GM23338 (cell line): ENCODE results near the gene DIPK1A. TPM values are rescaled to one million over a fixed set of nuclear protein-coding genes. Genes with fewer than 3 reads are reported as not detected.

Source experiments
- ATAC-seq: fragments of 200-7000 bp; cut with Tn5 transposase; 3 replicates; pipeline ENCODE4 v1.9.1; 2020
- DNase-seq: peaks from one replicate; pipeline ENCODE4 v3.0.0-alpha.2; 2015; ENCODE audit warnings: low spot score
- H2AFZ ChIP-seq: fragments of 200-600 bp; sonication (generic); 2 replicates; pipeline ENCODE4 v1.8.0; 2016; ENCODE audit warnings: antibody characterized with exemption, mild to moderate bottlenecking, moderate library complexity
- H3F3A ChIP-seq: fragments of 200-600 bp; sonication (generic); replicated peaks from 2 replicates; pipeline ENCODE4 v1.8.0; 2017; ENCODE audit warnings: antibody characterized with exemption, mixed run types, low read depth
- H3K27ac ChIP-seq: fragments of 200-600 bp; sonication (generic); 2 replicates; pipeline ENCODE4 v1.6.1; 2016; ENCODE audit warnings: low read depth
- H3K27me3 ChIP-seq: fragments of 200-600 bp; sonication (generic); 2 replicates; pipeline ENCODE4 v1.8.0; 2016; ENCODE audit warnings: mild to moderate bottlenecking, mixed run types, moderate library complexity; ENCODE audit not compliant: insufficient read depth
- H3K36me3 ChIP-seq: fragments of 200-600 bp; sonication (generic); 2 replicates; pipeline ENCODE4 v1.8.0; 2016; ENCODE audit warnings: mild to moderate bottlenecking; ENCODE audit not compliant: insufficient read depth
- H3K4me1 ChIP-seq: fragments of 200-600 bp; sonication (generic); 2 replicates; pipeline ENCODE4 v1.8.0; 2016; ENCODE audit warnings: mild to moderate bottlenecking, moderate library complexity; ENCODE audit not compliant: insufficient read depth
- H3K4me2 ChIP-seq: fragments of 200-600 bp; sonication (generic); 2 replicates; pipeline ENCODE4 v1.7.1; 2017; ENCODE audit warnings: mixed run types
- H3K4me3 ChIP-seq: fragments of 200-600 bp; sonication (generic); 2 replicates; pipeline ENCODE4 v1.6.1; 2016; ENCODE audit warnings: mixed run types
- H3K79me2 ChIP-seq: fragments of 200-600 bp; sonication (generic); replicated peaks from 2 replicates; pipeline ENCODE4 v1.8.0; 2017; ENCODE audit warnings: mild to moderate bottlenecking; ENCODE audit not compliant: insufficient read depth
- H3K9me2 ChIP-seq: fragments of 200-600 bp; sonication (generic); 2 replicates; pipeline ENCODE4 v1.8.0; 2017; ENCODE audit not compliant: insufficient read depth
- H4K20me1 ChIP-seq: fragments of 200-600 bp; sonication (generic); replicated peaks from 2 replicates; pipeline ENCODE4 v1.8.0; 2017; ENCODE audit warnings: mild to moderate bottlenecking; ENCODE audit not compliant: insufficient read depth
- H3K27ac Mint-ChIP-seq: 2 replicates; pipeline ENCODE4 v1.8.0; 2020; ENCODE audit warnings: inconsistent platforms, mild to moderate bottlenecking, moderate library complexity, mixed read lengths
- H3K27me3 Mint-ChIP-seq: 3 replicates; pipeline ENCODE4 v1.8.0; 2022; ENCODE audit warnings: low read depth, mild to moderate bottlenecking, moderate library complexity, mixed read lengths, inconsistent platforms; ENCODE audit not compliant: insufficient read depth, poor library complexity
- H3K36me3 Mint-ChIP-seq: 3 replicates; pipeline ENCODE4 v1.8.0; 2021; ENCODE audit warnings: low read depth, mild to moderate bottlenecking, inconsistent platforms, moderate library complexity, mixed read lengths
- H3K4me1 Mint-ChIP-seq: 3 replicates; pipeline ENCODE4 v1.8.0; 2020; ENCODE audit warnings: mild to moderate bottlenecking, inconsistent platforms, mixed read lengths
- H3K4me3 Mint-ChIP-seq: 3 replicates; pipeline ENCODE4 v1.8.0; 2021; ENCODE audit warnings: moderate library complexity, mild to moderate bottlenecking, inconsistent platforms, mixed read lengths
- H3K9me3 Mint-ChIP-seq: 3 replicates; pipeline ENCODE4 v1.8.0; 2020; ENCODE audit warnings: moderate library complexity, mild to moderate bottlenecking, inconsistent platforms, mixed read lengths
- CREB1 ChIP-seq: fragments of 250-450 bp; sonication (Bioruptor Pico); IDR thresholded peaks from 2 replicates; pipeline ENCODE4 v1.5.0; 2020; ENCODE audit warnings: low read depth, mild to moderate bottlenecking, moderate library complexity
- ETS1 ChIP-seq: IDR thresholded peaks from 2 replicates; pipeline ENCODE4 v1.6.1; 2016; ENCODE audit warnings: antibody characterized with exemption
- EZH2 ChIP-seq: fragments of 200-600 bp; sonication (generic); IDR thresholded peaks from one replicate; pipeline ENCODE4 v1.8.0; 2017; ENCODE audit warnings: antibody characterized with exemption, mild to moderate bottlenecking, low read depth; ENCODE audit not compliant: unreplicated experiment
- EZH2phosphoT487 ChIP-seq: fragments of 200-600 bp; sonication (generic); IDR thresholded peaks from one replicate; pipeline ENCODE4 v1.8.1; 2018; ENCODE audit warnings: antibody characterized with exemption; ENCODE audit not compliant: unreplicated experiment
- JUNB ChIP-seq: IDR thresholded peaks from one replicate; pipeline ENCODE4 v1.6.1; 2016; ENCODE audit warnings: antibody characterized with exemption; ENCODE audit not compliant: unreplicated experiment
- NANOG ChIP-seq: IDR thresholded peaks from 2 replicates; pipeline ENCODE4 v1.6.1; 2016; ENCODE audit warnings: antibody characterized with exemption, borderline replicate concordance
- POLR2AphosphoS5 ChIP-seq: IDR thresholded peaks from 2 replicates; pipeline ENCODE4 v1.6.1; 2016; ENCODE audit warnings: antibody characterized with exemption, low read depth
- STAT1 ChIP-seq: IDR thresholded peaks from one replicate; pipeline ENCODE4 v1.6.1; 2016; ENCODE audit warnings: antibody characterized with exemption; ENCODE audit not compliant: unreplicated experiment
- ZNF331 ChIP-seq: fragments of 250-450 bp; sonication (Bioruptor Pico); IDR thresholded peaks from 2 replicates; pipeline ENCODE4 v1.5.0; 2020; ENCODE audit warnings: low read depth, mild to moderate bottlenecking, moderate library complexity
- ZNF462 ChIP-seq: fragments of 250-450 bp; sonication (Bioruptor Pico); IDR thresholded peaks from 2 replicates; pipeline ENCODE4 v1.5.0; 2020; ENCODE audit warnings: mild to moderate bottlenecking, moderate library complexity
- polyA plus RNA-seq: library from polyadenylated mRNA; unstranded; fragments of >200 nt; fragmentation: Nextera tagmentation; extraction: Ambion mirVana; gene quantifications from 2 replicates; pipeline ENCODE4 v1.2.1, GENCODE V29; 2016
- total RNA-seq: library from RNA; depleted of rRNA; stranded (reverse); fragments of >200 nt; shearing (Covaris generic); gene quantifications from 2 replicates; pipeline ENCODE4 v1.2.3, GENCODE V29; 2014
- TF ChIP-seq, protein P1 (sequence below), 2 experiments: fragments of 200-600 bp in 1 of 2; sonication (generic) in 1 of 2; conservative IDR thresholded peaks; 2 replicates each; pipeline versions ENCODE4 v1.5.1 to v1.6.1; 2016 to 2017; ENCODE audit warnings: antibody characterized with exemption in 2 of 2, low read depth in 2 of 2, mild to moderate bottlenecking in 2 of 2, moderate library complexity in 1 of 2

DIPK1A gene
- total and polyA plus RNA-seq, 2 experiments from 2014 or later = 4.8 to 6.1 TPM

DNA sequence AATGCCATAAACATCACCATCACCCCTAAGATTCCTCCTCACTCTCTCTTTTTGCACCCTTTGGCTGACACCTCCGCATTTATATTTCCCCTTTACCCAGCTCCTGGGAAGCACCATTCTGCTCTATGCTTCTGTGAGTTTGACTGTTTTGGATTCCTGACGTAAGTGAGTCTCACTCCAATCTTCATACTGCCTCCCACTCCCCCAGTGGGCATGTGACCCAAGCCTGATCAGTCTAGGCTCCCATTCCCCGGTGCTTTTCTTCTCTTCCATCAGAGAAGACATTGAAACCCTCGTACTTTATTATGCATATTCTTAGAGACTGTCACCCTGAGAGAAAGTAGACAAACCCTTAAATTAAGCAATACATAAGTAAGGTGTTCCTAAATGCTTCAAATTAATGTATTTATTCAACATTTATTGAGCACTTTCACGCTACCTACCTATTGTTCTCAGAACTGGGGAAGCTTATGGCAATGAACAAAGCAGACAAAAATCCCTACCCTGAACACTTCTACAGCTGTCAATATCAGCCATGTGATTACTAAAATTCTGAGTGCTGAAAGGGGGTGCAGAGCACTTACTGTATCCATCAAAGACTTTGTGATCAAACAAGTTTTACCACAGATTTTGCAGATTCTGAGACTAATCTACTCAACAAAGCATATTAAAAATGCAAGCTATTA, 43.4 kb upstream of the DIPK1A start (continued):
- TF ChIP-seq EZH2phosphoT487 (no peak), ZNF331 (CRISPR knock-in tag) (no peak), EZH2 (no peak), NANOG (no peak)
- TF ChIP-seq, protein P1, sequence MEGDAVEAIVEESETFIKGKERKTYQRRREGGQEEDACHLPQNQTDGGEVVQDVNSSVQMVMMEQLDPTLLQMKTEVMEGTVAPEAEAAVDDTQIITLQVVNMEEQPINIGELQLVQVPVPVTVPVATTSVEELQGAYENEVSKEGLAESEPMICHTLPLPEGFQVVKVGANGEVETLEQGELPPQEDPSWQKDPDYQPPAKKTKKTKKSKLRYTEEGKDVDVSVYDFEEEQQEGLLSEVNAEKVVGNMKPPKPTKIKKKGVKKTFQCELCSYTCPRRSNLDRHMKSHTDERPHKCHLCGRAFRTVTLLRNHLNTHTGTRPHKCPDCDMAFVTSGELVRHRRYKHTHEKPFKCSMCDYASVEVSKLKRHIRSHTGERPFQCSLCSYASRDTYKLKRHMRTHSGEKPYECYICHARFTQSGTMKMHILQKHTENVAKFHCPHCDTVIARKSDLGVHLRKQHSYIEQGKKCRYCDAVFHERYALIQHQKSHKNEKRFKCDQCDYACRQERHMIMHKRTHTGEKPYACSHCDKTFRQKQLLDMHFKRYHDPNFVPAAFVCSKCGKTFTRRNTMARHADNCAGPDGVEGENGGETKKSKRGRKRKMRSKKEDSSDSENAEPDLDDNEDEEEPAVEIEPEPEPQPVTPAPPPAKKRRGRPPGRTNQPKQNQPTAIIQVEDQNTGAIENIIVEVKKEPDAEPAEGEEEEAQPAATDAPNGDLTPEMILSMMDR (conservative IDR thresholded peaks at IDR 0.05; ENCODE audit: low read depth in 2 of 2) = no peak

- no peaks in the 10 kb centered on the region for H3F3A ChIP-seq
- H3K36me3 ChIP-seq = no peaks in the 10 kb centered on the region
- H3K27me3 ChIP-seq = no peaks in the 10 kb centered on the region
- H3K4me2 ChIP-seq = no peak overlapping the region
- no peaks in the 10 kb centered on the region for H3K9me3 Mint-ChIP-seq
- H3K4me3 ChIP-seq = no peak overlapping the region
- TF ChIP-seq JUNB (no peak), ZNF331 (CRISPR knock-in tag) (no peak), CREB1 (CRISPR knock-in tag) (no peak), NANOG (no peak), POLR2AphosphoS5 (no peak), ZNF462 (CRISPR knock-in tag) (no peak), STAT1 (no peak), ETS1 (no peak), EZH2 (no peak)
- TF ChIP-seq, protein P1 (conservative IDR thresholded peaks at IDR 0.05; ENCODE audit: low read depth in 2 of 2) = no peak
- no peak for DNase-seq
- no peak overlapping the region for H2AFZ ChIP-seq
- 0 out of 2 replicates have a peak, but pooled peaks cover 4% of the 10 kb centered on the region for H3K9me2 ChIP-seq
- H4K20me1 ChIP-seq = no peaks in the 10 kb centered on the region
- H3K4me1 Mint-ChIP-seq = peaks cover 29% of the 10 kb centered on the region
- no peak overlapping the region for H3K27ac ChIP-seq
- ATAC-seq = no peak
- H3K4me3 Mint-ChIP-seq = no peak overlapping the region
- peaks cover 13% of the 10 kb centered on the region for H3K4me1 ChIP-seq
- H3K27me3 Mint-ChIP-seq = no peaks in the 10 kb centered on the region
- no peaks in the 10 kb centered on the region for H3K36me3 Mint-ChIP-seq
- H3K27ac Mint-ChIP-seq = no peak overlapping the region
- no peaks in the 10 kb centered on the region for H3K79me2 ChIP-seq
Measured at GRCh38 chr1:93003981-93004380, 42.7 kb upstream of the DIPK1A start.
